HCT116 (cell line): ENCODE results near the gene SLC16A12. TPM values are rescaled to one million over a fixed set of nuclear protein-coding genes. Genes with fewer than 3 reads are reported as not detected.
"Not testable (repeated sequence)": the region's sequence is repeated elsewhere in the genome, so short reads cannot be mapped to it uniquely, and the experiment has no call there.

Source experiments
- ATAC-seq: fragments of 200-7000 bp; cut with Tn5 transposase; 2 replicates; pipeline ENCODE4 v1.9.1; 2020; ENCODE audit warnings: mild to moderate bottlenecking, moderate library complexity
- BruUV-seq: library from RNA; stranded (reverse); fragments of 400-500 nt; replicated peaks from 2 replicates; lab custom pipeline; 2021; lab: Mats Ljungman, UMichigan
- CTCF ChIA-PET: fragments of 300-600 bp; sonication (Branson Sonifier 250); formaldehyde crosslinking; loops from one replicate; lab custom pipeline; 2021; ENCODE audit warnings: antibody characterized with exemption; lab: Charles Lee
- POLR2A ChIA-PET: fragments of 300-600, 350-600 bp; sonication (Branson Sonifier 250); formaldehyde crosslinking; loops from one replicate; lab custom pipeline; 2021; ENCODE audit warnings: antibody characterized with exemption; lab: Charles Lee
- RAD21 ChIA-PET, 2 experiments: fragments of 300-600 bp; sonication (Branson Sonifier 250); formaldehyde crosslinking; loops; one replicate each; lab custom pipeline; 2023; ENCODE audit warnings: low total read pairs in 2 of 2; ENCODE audit not compliant: uncharacterized antibody in 2 of 2, unreplicated experiment in 2 of 2, low non-redundant PET in 1 of 2; lab: Charles Lee
- DNase-seq: peaks from one replicate; pipeline ENCODE4 v3.0.0-alpha.2; 2010; ENCODE audit warnings: low read depth, low spot score
- H2AFZ ChIP-seq: fragments of 200-600 bp; shearing (Covaris generic), sonication (generic); 2 replicates; pipeline ENCODE4 v1.6.1; 2017; ENCODE audit warnings: low read depth, mixed run types, mixed read lengths, antibody characterized with exemption, low read length; ENCODE audit not compliant: poor library complexity, severe bottlenecking
- H3K27ac ChIP-seq: 2 replicates; pipeline ENCODE4 v1.5.1; 2012; ENCODE audit warnings: low read depth, low read length
- H3K27me3 ChIP-seq: fragments of 200-600 bp; sonication (generic); 2 replicates; pipeline ENCODE4 v1.6.1; 2016; ENCODE audit warnings: mixed run types, low read length, mixed read lengths; ENCODE audit not compliant: insufficient read depth
- H3K36me3 ChIP-seq, 2 experiments: fragments of 200-500 bp in 1 of 2; fragments of 200-600 bp in 1 of 2; sonication (Bioruptor generic) in 1 of 2; sonication (generic) in 1 of 2; 2 replicates each; pipeline versions ENCODE4 v1.5.1 to v1.6.1; 2014 to 2016; ENCODE audit warnings: low read length in 2 of 2, inconsistent platforms in 1 of 2, mixed read lengths in 1 of 2, mixed run types in 1 of 2; ENCODE audit not compliant: insufficient read depth in 2 of 2, control insufficient read depth in 1 of 2
- H3K4me1 ChIP-seq, 2 experiments: fragments of 200-600 bp in 1 of 2; sonication (generic) in 1 of 2; 2 replicates each; pipeline versions ENCODE4 v1.5.1 to v1.6.1; 2012 to 2017; ENCODE audit warnings: low read length in 2 of 2, inconsistent platforms in 1 of 2, mild to moderate bottlenecking in 1 of 2, mixed read lengths in 1 of 2, mixed run types in 1 of 2, moderate library complexity in 1 of 2; ENCODE audit not compliant: insufficient read depth in 2 of 2, control insufficient read depth in 1 of 2
- H3K4me2 ChIP-seq: fragments of 200-600 bp; sonication (generic); 2 replicates; pipeline ENCODE4 v1.6.1; 2017; ENCODE audit warnings: mixed run types, low read length, mixed read lengths
- H3K4me3 ChIP-seq, 2 experiments: fragments of 200-600 bp in 1 of 2; sonication (generic) in 1 of 2; replicated peaks in 1 of 2; 2 replicates each; pipeline ENCODE4 v1.5.1; 2011 to 2016; ENCODE audit warnings: low read length in 2 of 2, control low read depth in 1 of 2, low read depth in 1 of 2, mild to moderate bottlenecking in 1 of 2, mixed read lengths in 1 of 2, mixed run types in 1 of 2
- H3K79me2 ChIP-seq: fragments of 200-600 bp; sonication (generic); 2 replicates; pipeline ENCODE4 v1.6.1; 2017; ENCODE audit warnings: mild to moderate bottlenecking, mixed run types, low read length, moderate library complexity, mixed read lengths; ENCODE audit not compliant: insufficient read depth
- H3K9ac ChIP-seq: fragments of 200-600 bp; sonication (generic); 2 replicates; pipeline ENCODE4 v1.6.1; 2016; ENCODE audit warnings: low read length, mixed read lengths
- H3K9me2 ChIP-seq: fragments of 200-600 bp; sonication (generic), shearing (Covaris generic); 2 replicates; pipeline ENCODE4 v1.6.1; 2017; ENCODE audit warnings: mixed run types, mild to moderate bottlenecking, moderate library complexity; ENCODE audit not compliant: insufficient read depth
- H3K9me3 ChIP-seq, 2 experiments: fragments of 200-500 bp in 1 of 2; fragments of 200-600 bp in 1 of 2; sonication (Bioruptor generic) in 1 of 2; sonication (generic) in 1 of 2; 2 replicates each; pipeline ENCODE4 v1.6.1; 2014 to 2017; ENCODE audit warnings: low read length in 2 of 2, mixed read lengths in 2 of 2, inconsistent platforms in 1 of 2, low read depth in 1 of 2, mild to moderate bottlenecking in 1 of 2, mixed run types in 1 of 2, moderate library complexity in 1 of 2; ENCODE audit not compliant: control insufficient read depth in 1 of 2, insufficient read depth in 1 of 2
- H4K20me1 ChIP-seq: fragments of 200-600 bp; sonication (generic), shearing (Covaris generic); 2 replicates; pipeline ENCODE4 v1.6.1; 2017; ENCODE audit warnings: mixed run types, mild to moderate bottlenecking, moderate library complexity; ENCODE audit not compliant: insufficient read depth
- CBX3 ChIP-seq: IDR thresholded peaks from 2 replicates; pipeline ENCODE4 v1.6.1; 2012; ENCODE audit warnings: low read depth
- CTCF ChIP-seq, 3 experiments: fragments of 200-600 bp in 1 of 3; sonication (generic) in 1 of 3; IDR thresholded peaks in 2 of 3; conservative IDR thresholded peaks in 1 of 3; 2 replicates each; pipeline ENCODE4 v1.5.1; 2012 to 2017; ENCODE audit warnings: low read depth in 2 of 3, low read length in 2 of 3, antibody characterized with exemption in 1 of 3, borderline replicate concordance in 1 of 3, control low read depth in 1 of 3, mild to moderate bottlenecking in 1 of 3, mixed read lengths in 1 of 3, mixed run types in 1 of 3, moderate library complexity in 1 of 3; ENCODE audit not compliant: insufficient read depth in 1 of 3
- EGR1 ChIP-seq: IDR thresholded peaks from 2 replicates; pipeline ENCODE4 v1.6.1; 2012; ENCODE audit warnings: low read depth
- ELF1 ChIP-seq: IDR thresholded peaks from 2 replicates; pipeline ENCODE4 v1.6.1; 2012; ENCODE audit warnings: low read depth, borderline replicate concordance
- EZH2 ChIP-seq: fragments of 200-600 bp; sonication (generic); IDR thresholded peaks from 2 replicates; pipeline ENCODE4 v1.6.1; 2017; ENCODE audit warnings: antibody characterized with exemption, mixed run types
- EZH2phosphoT487 ChIP-seq: fragments of 200-600 bp; IDR thresholded peaks from 2 replicates; pipeline ENCODE4 v1.6.1; 2018; ENCODE audit warnings: antibody characterized with exemption, borderline replicate concordance
- FOSL1 ChIP-seq: IDR thresholded peaks from 2 replicates; pipeline ENCODE4 v1.6.1; 2012; ENCODE audit warnings: low read depth
- JUND ChIP-seq: IDR thresholded peaks from 2 replicates; pipeline ENCODE4 v1.6.1; 2012
- POLR2A ChIP-seq: IDR thresholded peaks from 2 replicates; pipeline ENCODE4 v1.7.0; 2011; ENCODE audit warnings: borderline replicate concordance; ENCODE audit not compliant: insufficient read depth, insufficient read length; ENCODE audit errors: extremely low read depth
- POLR2AphosphoS5 ChIP-seq: IDR thresholded peaks from 2 replicates; pipeline ENCODE4 v1.6.1; 2011; ENCODE audit warnings: mild to moderate bottlenecking, low read depth, low read length, moderate library complexity
- RAD21 ChIP-seq: IDR thresholded peaks from 2 replicates; pipeline ENCODE4 v1.6.1; 2012; ENCODE audit warnings: low read depth, mild to moderate bottlenecking
- SIN3A ChIP-seq: IDR thresholded peaks from 2 replicates; pipeline ENCODE4 v1.6.1; 2012; ENCODE audit warnings: low read depth
- SRF ChIP-seq: IDR thresholded peaks from 2 replicates; pipeline ENCODE4 v1.6.1; 2012; ENCODE audit warnings: low read depth
- TCF7L2 ChIP-seq: IDR thresholded peaks from 2 replicates; pipeline ENCODE4 v1.7.0; 2011; ENCODE audit warnings: borderline replicate concordance, inconsistent platforms; ENCODE audit not compliant: insufficient read depth, insufficient read length; ENCODE audit errors: extremely low read depth
- YY1 ChIP-seq: IDR thresholded peaks from 2 replicates; pipeline ENCODE4 v1.6.1; 2011; ENCODE audit warnings: low read length, low read depth, moderate library complexity, mild to moderate bottlenecking; ENCODE audit not compliant: insufficient replicate concordance; ENCODE audit errors: extremely low read depth
- ZFX ChIP-seq: fragments of 450-650 bp; IDR thresholded peaks from 2 replicates; pipeline ENCODE4 v1.6.1; 2017
- ZNF274 ChIP-seq: fragments of 200-500 bp; sonication (Bioruptor generic); IDR thresholded peaks from 2 replicates; pipeline ENCODE4 v1.6.1; 2014; ENCODE audit warnings: mild to moderate bottlenecking, low read depth, low read length, inconsistent platforms
- intact Hi-C: fragments of 100-400 bp; cut with micrococcal nuclease; formaldehyde crosslinking; loops from 2 replicates; pipeline ENCODE4 v1.10.0; 2022
- total RNA-seq: library from RNA; stranded (reverse); gene quantifications from one replicate; pipeline ENCODE4 v1.2.1, GENCODE V29; 2021; ENCODE audit not compliant: unreplicated experiment
- TF ChIP-seq, protein P1 (sequence below): IDR thresholded peaks from 2 replicates; pipeline ENCODE4 v1.6.1; 2012; ENCODE audit warnings: low read depth
- TF ChIP-seq, protein P2 (sequence below): IDR thresholded peaks from 2 replicates; pipeline ENCODE4 v1.6.1; 2012
- TF ChIP-seq, protein P3 (sequence below): IDR thresholded peaks from 2 replicates; pipeline ENCODE4 v1.6.1; 2012

Gene SLC16A12
- total RNA-seq, 1 experiment from 2014 or later: not detected

GRCh38 chr10:89450901-89451300 lies 84.5 kb downstream of the SLC16A12 start:
- DNase-seq (no peak), ATAC-seq (no peak)
- no peak overlapping the region for H2AFZ ChIP-seq
- BruUV-seq: no TSS peak
- H3K36me3 ChIP-seq: no peaks in the 10 kb centered on the region
- no peaks in the 10 kb centered on the region for H3K9me3 ChIP-seq
- H3K79me2 ChIP-seq: no peaks in the 10 kb centered on the region
- H3K4me3 ChIP-seq: no peak overlapping the region
- ChIA-PET CTCF (no interaction called here), POLR2A (no interaction called here), RAD21 (no interaction called here)
- H4K20me1 ChIP-seq: no peaks in the 10 kb centered on the region
- no peaks in the 10 kb centered on the region for H3K4me1 ChIP-seq
- intact Hi-C loops: no loop called here
- no peak overlapping the region for H3K4me2 ChIP-seq
- TF ChIP-seq, protein P1, sequence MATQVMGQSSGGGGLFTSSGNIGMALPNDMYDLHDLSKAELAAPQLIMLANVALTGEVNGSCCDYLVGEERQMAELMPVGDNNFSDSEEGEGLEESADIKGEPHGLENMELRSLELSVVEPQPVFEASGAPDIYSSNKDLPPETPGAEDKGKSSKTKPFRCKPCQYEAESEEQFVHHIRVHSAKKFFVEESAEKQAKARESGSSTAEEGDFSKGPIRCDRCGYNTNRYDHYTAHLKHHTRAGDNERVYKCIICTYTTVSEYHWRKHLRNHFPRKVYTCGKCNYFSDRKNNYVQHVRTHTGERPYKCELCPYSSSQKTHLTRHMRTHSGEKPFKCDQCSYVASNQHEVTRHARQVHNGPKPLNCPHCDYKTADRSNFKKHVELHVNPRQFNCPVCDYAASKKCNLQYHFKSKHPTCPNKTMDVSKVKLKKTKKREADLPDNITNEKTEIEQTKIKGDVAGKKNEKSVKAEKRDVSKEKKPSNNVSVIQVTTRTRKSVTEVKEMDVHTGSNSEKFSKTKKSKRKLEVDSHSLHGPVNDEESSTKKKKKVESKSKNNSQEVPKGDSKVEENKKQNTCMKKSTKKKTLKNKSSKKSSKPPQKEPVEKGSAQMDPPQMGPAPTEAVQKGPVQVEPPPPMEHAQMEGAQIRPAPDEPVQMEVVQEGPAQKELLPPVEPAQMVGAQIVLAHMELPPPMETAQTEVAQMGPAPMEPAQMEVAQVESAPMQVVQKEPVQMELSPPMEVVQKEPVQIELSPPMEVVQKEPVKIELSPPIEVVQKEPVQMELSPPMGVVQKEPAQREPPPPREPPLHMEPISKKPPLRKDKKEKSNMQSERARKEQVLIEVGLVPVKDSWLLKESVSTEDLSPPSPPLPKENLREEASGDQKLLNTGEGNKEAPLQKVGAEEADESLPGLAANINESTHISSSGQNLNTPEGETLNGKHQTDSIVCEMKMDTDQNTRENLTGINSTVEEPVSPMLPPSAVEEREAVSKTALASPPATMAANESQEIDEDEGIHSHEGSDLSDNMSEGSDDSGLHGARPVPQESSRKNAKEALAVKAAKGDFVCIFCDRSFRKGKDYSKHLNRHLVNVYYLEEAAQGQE: no peak
- no peak for TF ChIP-seq JUND
- TF ChIP-seq CTCF (IDR thresholded peaks at IDR 0.05 in 2 of 3, conservative IDR thresholded peaks at IDR 0.05 in 1 of 3; ENCODE audit: borderline replicate concordance in 1 of 3, insufficient read depth in 1 of 3, low read depth in 2 of 3, low read length in 2 of 3): no peak
- TF ChIP-seq RAD21: no peak
- TF ChIP-seq YY1: no peak
- no peak for TF ChIP-seq ZNF274
- no peak for TF ChIP-seq EGR1
- no peak for TF ChIP-seq ELF1
- TF ChIP-seq ZFX: no peak
- no peak for TF ChIP-seq EZH2phosphoT487
- TF ChIP-seq POLR2A: no peak
- TF ChIP-seq FOSL1: no peak
- no peak for TF ChIP-seq POLR2AphosphoS5
- no peak for TF ChIP-seq CBX3
- TF ChIP-seq, protein P2, sequence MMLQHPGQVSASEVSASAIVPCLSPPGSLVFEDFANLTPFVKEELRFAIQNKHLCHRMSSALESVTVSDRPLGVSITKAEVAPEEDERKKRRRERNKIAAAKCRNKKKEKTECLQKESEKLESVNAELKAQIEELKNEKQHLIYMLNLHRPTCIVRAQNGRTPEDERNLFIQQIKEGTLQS: no peak
- TF ChIP-seq, protein P3, sequence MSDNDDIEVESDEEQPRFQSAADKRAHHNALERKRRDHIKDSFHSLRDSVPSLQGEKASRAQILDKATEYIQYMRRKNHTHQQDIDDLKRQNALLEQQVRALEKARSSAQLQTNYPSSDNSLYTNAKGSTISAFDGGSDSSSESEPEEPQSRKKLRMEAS: no peak
- TF ChIP-seq SRF: no peak
- no peak for TF ChIP-seq TCF7L2
- TF ChIP-seq SIN3A: no peak
- no peak for TF ChIP-seq EZH2
- H3K27ac ChIP-seq: no peak overlapping the region
- no peaks in the 10 kb centered on the region for H3K27me3 ChIP-seq
- H3K9me2 ChIP-seq: no peaks in the 10 kb centered on the region
- no peak overlapping the region for H3K9ac ChIP-seq

- H3K36me3 ChIP-seq, H3K27me3 ChIP-seq, CTCF ChIA-PET, H3K9me2 ChIP-seq, H3K9me3 ChIP-seq, RAD21 ChIA-PET, POLR2A ChIA-PET, DNase-seq, H3K9ac ChIP-seq, intact Hi-C loops, BruUV-seq, H3K4me3 ChIP-seq, H3K79me2 ChIP-seq, H3K4me2 ChIP-seq, ATAC-seq, H4K20me1 ChIP-seq, H3K27ac ChIP-seq, H3K4me1 ChIP-seq, H2AFZ ChIP-seq: not testable (repeated sequence)
Measured at GRCh38 chr10:89444819-89445218, 90.6 kb downstream of the SLC16A12 start.
